Measurements from ENCODE around the gene NBPF9. TPM values are rescaled to one million over a fixed set of nuclear protein-coding genes. Genes with fewer than 3 reads are reported as not detected.
"Not testable (repeated sequence)": the region's sequence is repeated elsewhere in the genome, so short reads cannot be mapped to it uniquely, and the experiment has no call there.

NBPF9 gene
- total RNA-seq, 4 donors from 2014 or later: 10.8 to 23.9 (median 19.0) TPM

DNA sequence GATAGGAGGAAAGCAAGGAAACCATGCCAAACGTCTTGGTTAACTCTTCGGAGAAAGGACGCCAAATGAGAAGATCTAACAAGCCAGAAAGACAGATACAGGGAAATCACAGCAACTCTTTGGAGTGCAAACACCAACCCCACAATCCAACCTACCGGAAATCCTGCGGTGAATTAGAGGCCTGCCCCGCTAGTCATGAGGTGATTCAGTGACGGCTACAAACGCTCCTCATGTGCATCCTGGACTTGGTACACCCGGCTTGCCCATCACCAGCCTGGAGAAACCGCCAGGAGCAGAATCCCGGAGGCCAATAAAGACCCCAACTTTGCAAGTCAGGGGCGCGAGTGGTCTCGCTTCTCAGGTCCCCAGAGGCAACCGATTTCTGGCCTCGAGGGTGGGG, 777 bp downstream of the NBPF9 start:
- WGBS: no CpG with 5 or more reads among the region's 16 CpGs
- DNase-seq (ENCODE audit: extremely low spot score); H3K9me3 ChIP-seq; H3K4me1 ChIP-seq; intact Hi-C loops (cut with DNase I); H3K36me3 ChIP-seq; H3K27me3 ChIP-seq: not testable (repeated sequence)
- peak overlapping the region; percentile 53 to 60 (median 55) for H3K4me3 ChIP-seq
- peak overlapping the region; percentile 55 to 87 (median 80) for H3K27ac ChIP-seq (replicated peaks in 1 of 4)

DNA sequence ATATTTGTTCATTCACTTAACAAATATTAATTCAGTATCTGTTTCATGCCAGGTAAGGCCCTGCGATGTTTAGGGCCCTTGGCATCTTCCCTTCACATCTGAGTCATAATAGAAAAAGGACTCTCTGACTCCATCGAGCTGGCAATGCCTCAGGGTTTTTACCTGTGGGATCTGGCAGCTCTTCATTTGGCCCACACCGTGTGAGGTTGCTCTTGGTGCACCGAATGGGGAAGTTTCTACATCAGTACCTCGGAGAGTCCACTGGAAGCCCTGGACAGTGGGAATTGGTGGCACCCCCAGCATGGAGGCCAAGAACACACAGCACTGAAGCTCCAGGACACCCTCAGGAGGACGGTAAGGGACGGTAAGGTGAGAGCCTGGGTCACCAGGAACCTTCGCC, 5.1 kb downstream of the NBPF9 start:
- H3K9me3 ChIP-seq; H3K27ac ChIP-seq (replicated peaks in 1 of 4); H3K4me1 ChIP-seq; H3K27me3 ChIP-seq; intact Hi-C loops (cut with DNase I); DNase-seq (ENCODE audit: extremely low spot score); H3K36me3 ChIP-seq; H3K4me3 ChIP-seq: not testable (repeated sequence)
- no CpG with 5 or more reads among the region's 8 CpGs for WGBS

DNA sequence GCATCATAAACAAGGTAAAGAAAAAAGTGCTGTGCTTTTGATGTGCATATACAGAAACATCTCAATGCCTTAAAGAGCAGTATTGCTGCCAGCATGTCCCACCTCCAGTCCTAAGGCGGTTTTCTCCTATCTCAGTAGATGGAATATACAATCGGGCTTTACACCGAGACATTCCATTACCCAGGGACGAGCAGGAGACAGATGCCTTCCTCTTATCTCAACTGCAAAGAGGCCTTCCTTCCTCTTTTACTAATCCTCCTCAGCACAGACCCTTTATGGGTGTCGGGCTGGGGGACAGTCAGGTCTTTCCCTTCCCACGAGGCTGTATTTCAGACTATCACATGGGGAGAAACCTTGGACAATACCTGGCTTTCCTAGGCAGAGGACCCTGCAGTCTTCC, 10.2 kb downstream of the NBPF9 start:
- peaks cover 0 to 13% (median 3%) of the 10 kb centered on the region in 4 donors for H3K36me3 ChIP-seq
- H3K4me3 ChIP-seq; DNase-seq (ENCODE audit: extremely low spot score); intact Hi-C loops (cut with DNase I); H3K4me1 ChIP-seq; H3K9me3 ChIP-seq; H3K27ac ChIP-seq (replicated peaks in 1 of 4); H3K27me3 ChIP-seq: not testable (repeated sequence)
- WGBS: 85% methylated on average over 2 of the region's 6 CpGs

DNA sequence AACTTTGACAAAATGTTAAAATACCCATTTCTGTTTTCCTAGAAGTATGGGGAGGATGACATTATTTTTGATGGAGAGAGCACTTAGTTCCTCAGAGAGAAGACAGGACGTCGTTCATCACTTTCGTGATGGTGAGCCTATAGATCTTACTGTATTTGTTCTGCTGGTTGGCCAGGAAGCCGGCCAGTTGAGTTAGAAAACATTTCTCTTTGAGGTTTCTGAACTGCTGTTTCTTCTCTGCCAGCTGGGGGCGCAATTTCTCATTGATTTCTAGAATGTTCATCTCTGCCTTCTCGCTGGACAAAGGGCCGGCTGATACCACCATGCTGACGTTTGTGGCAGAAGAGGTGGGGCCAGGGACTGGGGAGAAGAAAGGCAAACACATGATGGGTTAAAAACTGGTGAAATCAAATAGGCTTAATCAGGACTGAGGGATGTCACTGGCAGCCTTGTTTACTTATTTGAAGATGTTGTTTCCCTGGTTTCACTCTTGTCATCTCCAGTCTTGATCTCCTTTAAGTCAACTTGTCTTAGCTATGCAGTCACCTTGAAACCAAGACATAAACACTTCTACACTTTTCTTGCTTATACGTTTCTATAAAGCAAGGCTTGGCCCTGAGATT, 27.7 kb downstream of the NBPF9 start:
- H3K4me3 ChIP-seq; H3K4me1 ChIP-seq; H3K27me3 ChIP-seq; H3K9me3 ChIP-seq; intact Hi-C loops (cut with DNase I); H3K27ac ChIP-seq (replicated peaks in 1 of 4); DNase-seq (ENCODE audit: extremely low spot score): not testable (repeated sequence)
- H3K36me3 ChIP-seq: peaks cover 0 to 23% (median 2%) of the 10 kb centered on the region in 4 donors
- 72% methylated on average over 5 of the region's 9 CpGs for WGBS

DNA sequence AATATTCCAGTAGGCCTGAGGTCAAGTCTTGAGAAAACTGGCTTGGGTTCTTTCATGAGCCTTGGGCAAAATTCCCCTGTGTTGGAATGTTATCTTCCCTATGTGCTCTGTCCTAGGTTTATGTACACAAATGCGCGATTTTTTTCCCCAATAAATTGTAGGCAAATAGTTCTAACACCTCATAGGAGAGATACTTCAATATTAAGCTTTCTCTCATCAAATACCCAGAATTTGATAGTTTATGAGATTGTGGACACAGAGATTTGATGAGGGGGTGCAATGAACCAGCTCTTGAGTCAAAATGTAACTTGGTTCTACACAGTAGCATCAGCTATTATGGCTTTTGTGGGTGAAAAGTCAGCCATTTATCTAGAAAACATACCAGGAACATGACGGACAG, 38.7 kb downstream of the NBPF9 start:
- DNase-seq (ENCODE audit: extremely low spot score); H3K27me3 ChIP-seq; H3K27ac ChIP-seq (replicated peaks in 1 of 4); H3K9me3 ChIP-seq; intact Hi-C loops (cut with DNase I); H3K4me3 ChIP-seq; H3K4me1 ChIP-seq: not testable (repeated sequence)
- H3K36me3 ChIP-seq: peaks cover 0 to 25% (median 6%) of the 10 kb centered on the region in 4 donors
- WGBS: 100% methylated on average over 3 of the region's 3 CpGs

DNA sequence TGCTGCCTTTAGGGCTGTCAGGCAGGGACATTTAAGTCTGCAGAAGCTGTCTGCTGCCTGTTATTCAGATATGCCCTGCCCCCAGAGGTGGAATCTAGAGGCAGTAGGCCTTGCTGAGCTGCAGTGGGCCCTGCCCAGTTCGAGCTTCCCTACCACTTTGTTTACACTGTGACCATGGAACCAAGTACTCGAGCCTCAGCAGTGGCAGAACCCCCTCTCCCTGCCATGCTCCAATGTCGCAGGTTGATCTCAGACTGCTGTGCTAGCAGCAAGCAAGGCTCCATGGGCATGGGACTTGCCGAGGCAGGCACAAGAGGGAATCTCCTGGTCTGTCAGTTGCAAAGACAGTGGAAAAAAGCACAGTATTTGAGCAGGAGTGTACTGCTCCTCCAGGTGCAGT, 60.3 kb downstream of the NBPF9 start:
- DNase-seq (ENCODE audit: extremely low spot score); intact Hi-C loops (cut with DNase I): not testable (repeated sequence)

DNA sequence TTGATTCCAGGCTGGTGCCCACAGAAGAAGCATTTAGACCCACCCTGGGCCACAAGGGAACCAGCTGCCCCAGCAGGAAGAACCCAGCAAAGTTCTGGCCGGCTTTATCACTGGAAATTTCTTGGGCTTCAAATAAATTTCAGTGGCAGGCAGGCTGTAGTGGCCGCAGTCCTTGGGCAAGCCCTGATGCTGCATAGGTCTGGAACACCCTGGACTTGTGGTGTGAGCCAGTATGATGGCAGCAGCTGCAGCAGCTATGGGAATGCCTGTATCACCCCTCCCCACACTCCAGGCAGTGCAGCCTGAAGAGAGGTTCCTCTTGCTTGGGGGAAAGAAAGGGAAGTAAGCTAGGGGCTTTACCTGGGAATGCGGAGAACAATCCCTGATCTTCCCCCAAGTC, 69.4 kb downstream of the NBPF9 start:
- no CpG with 5 or more reads among the region's 3 CpGs for WGBS
- intact Hi-C loops (cut with DNase I); H3K36me3 ChIP-seq; H3K27ac ChIP-seq (replicated peaks in 1 of 4); H3K9me3 ChIP-seq; DNase-seq (ENCODE audit: extremely low spot score); H3K4me3 ChIP-seq; H3K27me3 ChIP-seq; H3K4me1 ChIP-seq: not testable (repeated sequence)

More for the DNA sequence above, 60.3 kb downstream of the NBPF9 start:
- not testable (repeated sequence) for H3K36me3 ChIP-seq; H3K4me3 ChIP-seq; H3K9me3 ChIP-seq; H3K27me3 ChIP-seq; H3K4me1 ChIP-seq; H3K27ac ChIP-seq (replicated peaks in 1 of 4)
- WGBS: no CpG with 5 or more reads among the region's 4 CpGs

DNA sequence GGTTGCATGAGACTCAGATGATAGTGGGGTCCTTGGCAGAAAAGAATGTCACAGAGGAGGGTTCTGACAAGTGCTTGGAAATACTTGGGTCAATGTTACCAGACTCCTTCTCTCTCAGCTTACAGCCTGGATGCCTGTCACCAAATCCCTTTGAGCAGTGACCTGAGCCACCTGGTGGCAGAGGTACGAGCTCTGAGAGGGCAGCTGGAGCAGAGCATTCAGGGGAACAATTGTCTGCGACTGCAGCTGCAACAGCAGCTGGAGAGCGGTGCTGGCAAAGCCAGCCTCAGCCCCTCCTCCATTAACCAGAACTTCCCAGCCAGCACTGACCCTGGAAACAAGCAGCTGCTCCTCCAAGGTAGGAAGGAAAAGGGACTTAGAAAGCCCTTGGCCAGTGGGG, 79.0 kb downstream of the NBPF9 start:
- peaks cover 0 to 16% (median 3%) of the 10 kb centered on the region in 4 donors for H3K36me3 ChIP-seq
- H3K4me1 ChIP-seq; H3K27ac ChIP-seq (replicated peaks in 1 of 4); H3K4me3 ChIP-seq; H3K9me3 ChIP-seq; DNase-seq (ENCODE audit: extremely low spot score); intact Hi-C loops (cut with DNase I); H3K27me3 ChIP-seq: not testable (repeated sequence)
- WGBS: no CpG with 5 or more reads among the region's 3 CpGs

DNA sequence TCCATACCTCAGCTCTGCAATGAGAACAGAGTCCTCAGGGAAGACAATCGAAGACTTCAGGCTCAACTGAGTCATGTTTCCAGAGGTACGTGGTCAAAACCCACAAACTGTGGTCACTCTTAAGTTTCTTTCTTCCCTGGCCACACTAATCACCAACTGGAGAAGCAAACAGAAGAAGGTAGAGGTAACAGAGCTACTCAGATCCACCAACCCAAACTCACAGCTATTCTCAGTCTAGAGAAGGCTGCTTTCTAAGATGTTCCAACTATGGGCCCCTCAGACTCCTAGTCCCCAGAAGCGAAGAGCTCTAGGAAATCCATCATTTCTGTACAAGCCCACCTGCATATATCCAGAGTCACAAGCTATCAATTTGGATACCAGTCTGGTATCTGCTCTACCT, 84.8 kb downstream of the NBPF9 start:
- H3K36me3 ChIP-seq: peaks cover 0 to 11% (median 6%) of the 10 kb centered on the region in 4 donors
- H3K4me3 ChIP-seq; DNase-seq (ENCODE audit: extremely low spot score); intact Hi-C loops (cut with DNase I); H3K27ac ChIP-seq (replicated peaks in 1 of 4); H3K4me1 ChIP-seq; H3K27me3 ChIP-seq; H3K9me3 ChIP-seq: not testable (repeated sequence)
- no CpG with 5 or more reads among the region's 3 CpGs for WGBS

DNA sequence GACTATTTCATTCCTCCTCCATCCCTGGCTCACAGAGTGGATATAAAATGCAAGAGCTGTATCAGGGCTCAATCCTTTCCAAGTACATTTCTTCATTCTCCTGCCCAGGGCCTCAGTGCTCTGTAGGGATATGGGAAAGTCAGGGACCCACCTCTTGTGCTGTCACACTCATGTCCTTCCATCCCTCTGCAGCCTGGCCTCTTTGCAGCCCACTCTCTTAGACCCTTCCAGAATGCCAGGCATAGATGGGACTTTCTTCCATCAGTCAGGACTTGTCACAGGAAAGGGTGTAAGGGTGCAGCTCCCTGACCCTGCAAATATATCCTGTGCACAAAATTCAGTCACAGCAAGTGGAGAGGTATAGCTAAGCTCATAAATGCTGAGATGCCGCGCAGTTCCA, 86.7 kb downstream of the NBPF9 start:
- intact Hi-C loops (cut with DNase I); H3K27me3 ChIP-seq; H3K4me3 ChIP-seq; H3K9me3 ChIP-seq; DNase-seq (ENCODE audit: extremely low spot score); H3K27ac ChIP-seq (replicated peaks in 1 of 4); H3K4me1 ChIP-seq: not testable (repeated sequence)
- WGBS: no CpG with 5 or more reads among the region's 2 CpGs
- H3K36me3 ChIP-seq: peaks cover 0 to 11% (median 6%) of the 10 kb centered on the region in 4 donors

DNA sequence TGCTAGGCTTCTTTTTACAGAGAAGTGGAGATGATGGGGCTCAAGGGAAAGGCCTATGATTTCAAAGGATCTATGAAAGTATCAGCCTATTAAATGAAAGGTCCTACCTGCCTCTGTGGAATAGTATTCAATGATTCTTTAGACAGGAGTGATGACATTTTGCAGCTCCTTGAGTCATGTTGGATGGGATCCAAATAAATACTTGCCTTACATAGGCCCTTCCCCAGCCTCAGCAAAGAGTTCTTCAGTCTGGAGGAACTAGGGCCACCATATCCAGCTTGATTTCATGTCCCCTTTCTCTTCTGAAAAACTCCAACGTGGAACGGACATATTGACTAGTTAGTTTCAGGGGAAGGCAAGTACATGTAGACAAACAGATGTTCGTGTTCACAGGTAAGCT, 87.8 kb downstream of the NBPF9 start:
- H3K27me3 ChIP-seq; H3K4me3 ChIP-seq; H3K9me3 ChIP-seq; intact Hi-C loops (cut with DNase I); H3K27ac ChIP-seq (replicated peaks in 1 of 4); H3K4me1 ChIP-seq; DNase-seq (ENCODE audit: extremely low spot score): not testable (repeated sequence)
- 77% methylated on average over 3 of the region's 3 CpGs for WGBS
- H3K36me3 ChIP-seq: peaks cover 0 to 11% (median 5%) of the 10 kb centered on the region in 4 donors

DNA sequence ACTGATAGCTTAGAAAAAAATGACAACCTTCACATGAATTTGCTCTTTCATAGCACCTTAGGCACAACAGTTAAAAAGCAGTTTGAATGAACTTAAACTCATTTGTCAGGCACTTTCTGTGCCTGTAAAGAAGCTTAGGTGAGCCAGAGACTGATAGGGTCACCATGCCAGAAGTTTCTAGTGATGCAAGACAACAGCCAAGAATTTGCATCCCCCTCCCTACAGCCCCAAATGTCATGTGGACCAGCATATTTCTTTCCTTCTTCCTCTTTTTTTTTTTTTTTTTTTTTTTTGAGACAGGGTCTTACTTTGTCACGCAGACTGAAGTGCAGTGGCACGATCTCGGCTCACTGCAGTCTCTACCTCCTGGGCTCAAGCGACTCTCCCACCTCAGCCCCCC, 89.8 kb downstream of the NBPF9 start:
- H3K4me3 ChIP-seq; DNase-seq (ENCODE audit: extremely low spot score); intact Hi-C loops (cut with DNase I); H3K27me3 ChIP-seq; H3K4me1 ChIP-seq; H3K27ac ChIP-seq (replicated peaks in 1 of 4); H3K9me3 ChIP-seq: not testable (repeated sequence)
- H3K36me3 ChIP-seq: peaks cover 0 to 19% (median 8%) of the 10 kb centered on the region in 4 donors
- WGBS: 60% methylated on average over 3 of the region's 4 CpGs

DNA sequence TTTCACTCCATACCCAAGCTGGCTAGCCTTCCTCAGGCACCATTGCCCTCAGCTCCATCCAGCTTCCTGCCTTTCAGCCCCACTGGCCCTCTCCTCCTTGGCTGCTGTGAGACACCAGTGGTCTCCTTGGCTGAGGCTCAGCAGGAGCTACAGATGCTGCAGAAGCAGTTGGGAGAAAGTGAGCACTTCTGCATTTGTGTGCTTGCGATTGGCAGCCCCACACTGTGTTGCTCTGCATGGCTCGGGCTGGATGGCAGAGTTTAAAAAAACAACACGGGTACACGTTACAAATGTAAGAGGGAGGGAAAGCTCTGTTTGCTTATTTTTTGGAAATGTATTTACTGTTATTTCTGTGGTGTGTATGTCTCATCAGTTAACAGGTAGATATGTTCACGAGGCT, 90.8 kb downstream of the NBPF9 start:
- H3K27ac ChIP-seq (replicated peaks in 1 of 4); intact Hi-C loops (cut with DNase I); H3K27me3 ChIP-seq; H3K4me3 ChIP-seq; H3K4me1 ChIP-seq; H3K9me3 ChIP-seq: not testable (repeated sequence)
- DNase-seq (ENCODE audit: extremely low spot score): peak; percentile 17
- 65% methylated on average over 2 of the region's 5 CpGs for WGBS
- H3K36me3 ChIP-seq: peaks cover 0 to 15% (median 6%) of the 10 kb centered on the region in 4 donors

Data from esophagus muscularis mucosa (tissue), 4 donors.